HUES6 (cell line): Measurements from ENCODE around the gene FPR3.
"Not testable (repeated sequence)": the region's sequence is repeated elsewhere in the genome, so short reads cannot be mapped to it uniquely, and the experiment has no call there.

Experiments used
- H3K27ac ChIP-seq: 2 replicates; pipeline ENCODE4 v1.7.0; 2013; ENCODE audit warnings: low read depth, mild to moderate bottlenecking, low read length, inconsistent platforms
- H3K27me3 ChIP-seq: 2 replicates; pipeline ENCODE4 v1.6.1; 2013; ENCODE audit warnings: low read length; ENCODE audit not compliant: control insufficient read depth, insufficient read depth
- H3K36me3 ChIP-seq: 2 replicates; pipeline ENCODE4 v1.6.1; 2013; ENCODE audit warnings: low read length; ENCODE audit not compliant: control insufficient read depth, insufficient read depth
- H3K4me1 ChIP-seq: 2 replicates; pipeline ENCODE4 v1.6.1; 2013; ENCODE audit warnings: low read length; ENCODE audit not compliant: control insufficient read depth, insufficient read depth
- H3K4me3 ChIP-seq: 2 replicates; pipeline ENCODE4 v1.5.1; 2013; ENCODE audit warnings: low read depth, low read length
- H3K9ac ChIP-seq: one replicate; pipeline ENCODE4 v1.6.1; 2013; ENCODE audit warnings: mild to moderate bottlenecking, low read length
- H3K9me3 ChIP-seq: 2 replicates; pipeline ENCODE4 v1.6.1; 2013; ENCODE audit warnings: low read depth, low read length; ENCODE audit not compliant: control insufficient read depth, insufficient read depth

The FPR3 gene

DNA sequence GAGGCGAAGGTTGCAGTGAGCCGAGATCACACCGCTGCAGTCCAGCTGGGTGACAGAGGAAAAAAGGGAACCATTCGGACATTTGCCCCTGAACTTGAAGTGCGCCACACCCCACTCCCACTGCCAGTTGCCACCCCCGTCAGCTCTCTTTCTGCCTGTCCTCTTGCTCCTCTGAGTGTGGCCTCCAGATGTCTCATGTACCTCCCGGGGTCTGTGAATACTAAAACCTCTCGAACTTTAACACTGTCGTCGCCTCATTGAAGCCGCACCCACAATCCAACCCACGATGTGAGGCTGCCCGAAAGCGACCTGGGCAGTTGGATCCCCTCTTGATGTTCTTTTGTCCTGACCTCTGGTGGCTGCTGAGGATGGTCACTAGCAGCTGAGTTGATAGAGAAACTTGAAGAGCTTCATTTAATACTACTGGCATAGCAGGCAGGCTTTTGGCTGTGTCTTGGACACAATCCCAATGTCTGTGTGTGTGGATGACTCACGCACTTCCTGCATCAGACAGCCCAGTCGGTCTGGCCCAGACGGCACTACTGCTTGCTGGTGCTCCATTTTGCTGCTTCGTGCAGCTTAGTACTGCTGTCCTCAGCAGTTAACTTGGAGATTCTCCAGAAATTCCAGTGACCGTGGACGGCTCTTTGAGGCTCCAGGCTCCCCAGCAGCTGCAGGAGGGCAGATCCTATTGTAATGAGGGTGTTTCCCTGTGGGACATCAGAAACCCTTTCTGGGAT lies 4.2 kb downstream of the FPR3 start:
- H3K36me3 ChIP-seq = no peaks in the 10 kb centered on the region
- no peaks in the 10 kb centered on the region for H3K4me1 ChIP-seq
- H3K27me3 ChIP-seq = no peaks in the 10 kb centered on the region
- H3K27ac ChIP-seq = no peak overlapping the region
- H3K9ac ChIP-seq = no peak overlapping the region
- peaks cover 29% of the 10 kb centered on the region for H3K9me3 ChIP-seq
- no peak overlapping the region for H3K4me3 ChIP-seq

DNA sequence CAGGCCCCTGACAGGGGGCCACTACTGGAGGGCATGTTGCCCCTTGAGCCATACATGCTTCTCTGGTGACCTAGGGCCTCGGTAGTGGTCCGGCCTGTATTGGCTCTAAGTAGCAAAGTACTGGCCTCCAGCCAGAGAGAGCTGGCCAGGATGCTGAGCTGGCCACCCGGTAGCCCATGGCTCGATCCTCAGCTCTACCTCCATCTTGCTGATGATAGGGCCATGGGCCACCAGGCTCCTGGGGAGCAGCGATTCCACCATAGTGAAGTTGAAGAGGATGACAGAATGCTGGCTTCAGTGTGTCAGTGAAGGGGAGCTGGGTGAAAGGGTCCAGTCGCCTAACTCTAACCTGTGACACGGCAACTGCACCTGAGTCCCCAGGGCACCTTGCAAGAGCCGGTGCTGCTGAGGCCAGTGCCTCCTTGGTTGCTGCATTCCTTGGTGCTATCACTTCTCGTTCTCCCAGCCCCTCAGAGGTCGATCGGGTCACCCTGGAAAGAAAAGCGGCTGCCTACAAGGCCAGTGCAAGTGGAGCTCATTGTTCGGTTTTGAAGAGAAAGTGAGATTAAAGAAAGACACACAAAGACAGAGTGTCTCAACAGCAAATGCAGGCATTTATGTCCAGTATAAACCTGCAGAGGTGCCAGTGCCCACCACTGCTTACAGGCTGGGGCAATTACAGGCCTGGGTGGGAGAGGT lies 5.0 kb downstream of the FPR3 start:
- Histone ChIP-seq H3K4me1 (no peaks in the 10 kb centered on the region), H3K36me3 (no peaks in the 10 kb centered on the region), H3K9ac (no peak overlapping the region), H3K9me3 (peaks cover 29% of the 10 kb centered on the region), H3K4me3 (no peak overlapping the region), H3K27ac (no peak overlapping the region), H3K27me3 (no peaks in the 10 kb centered on the region)

DNA sequence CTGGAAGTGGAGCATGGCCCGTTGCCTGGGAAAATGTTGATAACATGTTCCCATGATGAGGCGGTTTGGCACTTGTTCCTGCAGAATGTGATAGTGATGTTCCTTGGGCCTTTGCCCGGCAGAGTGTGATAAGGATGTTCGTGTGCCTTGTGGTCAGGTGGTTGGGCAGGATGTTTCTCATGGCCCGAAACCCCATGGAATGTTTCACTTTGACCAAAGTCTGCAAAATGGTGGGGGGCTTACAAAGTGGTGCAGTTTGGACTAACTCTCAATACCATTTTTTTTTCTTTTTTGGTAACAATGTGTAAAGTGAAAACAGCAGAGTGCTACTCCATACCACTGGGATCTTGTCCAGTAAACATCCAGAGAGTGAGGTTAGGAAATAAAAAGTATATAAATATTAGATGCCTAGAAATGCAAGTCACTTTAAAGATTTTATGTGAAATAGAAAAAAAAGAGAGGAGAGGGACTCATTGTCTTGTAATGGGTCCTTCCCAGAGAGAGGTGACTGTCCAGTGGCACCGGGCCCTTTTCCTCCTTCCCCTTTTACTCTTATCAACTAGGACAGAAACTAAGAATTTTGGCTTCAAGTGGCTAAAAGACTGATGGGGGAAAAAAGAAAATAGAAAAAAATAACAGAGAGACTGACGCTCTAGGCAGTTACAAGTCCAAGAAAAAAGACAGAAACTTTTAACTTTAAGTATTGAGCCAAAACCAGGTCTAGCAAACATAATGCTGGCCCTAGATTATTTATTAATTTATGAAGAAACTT lies 5.7 kb downstream of the FPR3 start:
- H3K9ac ChIP-seq = no peak overlapping the region
- no peaks in the 10 kb centered on the region for H3K36me3 ChIP-seq
- H3K9me3 ChIP-seq = peaks cover 33% of the 10 kb centered on the region
- H3K27ac ChIP-seq = no peak overlapping the region
- no peaks in the 10 kb centered on the region for H3K27me3 ChIP-seq
- H3K4me1 ChIP-seq = no peaks in the 10 kb centered on the region
- H3K4me3 ChIP-seq = no peak overlapping the region

DNA sequence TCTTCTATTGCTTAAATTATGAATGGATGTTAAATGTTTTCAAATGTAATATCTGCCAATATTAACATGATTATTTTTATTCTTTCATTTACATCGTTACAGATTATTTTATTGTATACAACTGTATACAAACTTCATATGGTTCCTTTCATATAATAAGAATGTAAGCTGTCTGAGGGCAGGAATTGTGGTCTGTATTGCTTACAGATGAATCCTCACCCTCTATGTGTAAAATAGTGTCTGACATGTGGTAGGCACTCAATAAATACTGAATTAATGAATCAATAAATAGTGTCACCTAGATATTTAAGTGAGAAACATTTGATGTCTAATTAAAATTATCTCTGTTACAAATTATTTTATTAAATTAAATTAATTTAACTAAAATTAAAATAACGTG lies 7.8 kb downstream of the FPR3 start:
- H3K27me3 ChIP-seq = no peaks in the 10 kb centered on the region
- no peak overlapping the region for H3K27ac ChIP-seq
- no peaks in the 10 kb centered on the region for H3K36me3 ChIP-seq
- H3K9ac ChIP-seq = no peak overlapping the region
- H3K9me3 ChIP-seq = peaks cover 38% of the 10 kb centered on the region
- no peak overlapping the region for H3K4me3 ChIP-seq
- peaks cover 12% of the 10 kb centered on the region; the same call in 1 of the 2 replicates for H3K4me1 ChIP-seq

DNA sequence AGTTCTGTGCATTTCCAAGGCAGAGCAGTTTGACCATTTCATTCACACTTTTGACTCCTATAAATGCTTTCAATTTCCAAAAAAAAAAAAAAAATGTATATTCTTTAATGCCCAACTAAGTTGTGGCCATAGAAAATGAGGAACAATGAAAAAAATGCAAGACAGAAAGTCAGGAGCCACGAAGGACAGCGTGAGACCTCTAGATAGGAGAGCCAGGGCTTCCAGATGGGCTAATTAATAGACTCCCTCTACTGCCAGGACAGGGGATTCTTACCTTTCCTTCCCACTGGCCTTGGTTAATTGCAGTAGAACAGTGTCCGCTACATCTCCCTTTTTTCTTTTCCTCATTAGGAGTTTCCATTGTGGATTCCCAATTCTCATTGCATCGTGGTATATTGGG lies 8.6 kb downstream of the FPR3 start:
- Histone ChIP-seq H3K27ac (no peak overlapping the region), H3K4me1 (peaks cover 19% of the 10 kb centered on the region; the same call in 1 of the 2 replicates), H3K9me3 (peaks cover 42% of the 10 kb centered on the region), H3K4me3 (no peak overlapping the region), H3K9ac (no peak overlapping the region), H3K36me3 (no peaks in the 10 kb centered on the region), H3K27me3 (no peaks in the 10 kb centered on the region)

DNA sequence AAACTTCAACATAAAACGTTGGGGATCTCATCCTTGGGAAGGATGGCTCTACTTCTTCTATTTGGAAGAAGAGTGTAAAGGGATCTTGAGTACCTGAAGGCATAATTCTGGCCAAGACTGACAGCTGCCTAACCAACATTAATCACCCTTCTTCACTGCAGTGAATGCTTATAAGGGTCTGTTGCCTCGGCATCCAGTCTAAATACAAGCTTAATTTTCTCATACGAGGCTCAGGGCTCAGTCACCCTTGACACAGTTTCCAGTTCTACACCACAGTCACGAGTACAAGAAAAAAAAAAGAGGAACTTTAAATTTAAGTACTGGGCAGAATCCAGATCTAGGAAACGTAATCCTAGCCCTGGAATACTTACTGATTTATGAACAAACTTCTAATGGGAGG lies 9.0 kb downstream of the FPR3 start:
- peaks cover 42% of the 10 kb centered on the region for H3K9me3 ChIP-seq
- H3K4me1 ChIP-seq = peaks cover 19% of the 10 kb centered on the region; the same call in 1 of the 2 replicates
- no peak overlapping the region for H3K4me3 ChIP-seq
- no peak overlapping the region for H3K27ac ChIP-seq
- no peaks in the 10 kb centered on the region for H3K27me3 ChIP-seq
- no peak overlapping the region for H3K9ac ChIP-seq
- no peaks in the 10 kb centered on the region for H3K36me3 ChIP-seq

DNA sequence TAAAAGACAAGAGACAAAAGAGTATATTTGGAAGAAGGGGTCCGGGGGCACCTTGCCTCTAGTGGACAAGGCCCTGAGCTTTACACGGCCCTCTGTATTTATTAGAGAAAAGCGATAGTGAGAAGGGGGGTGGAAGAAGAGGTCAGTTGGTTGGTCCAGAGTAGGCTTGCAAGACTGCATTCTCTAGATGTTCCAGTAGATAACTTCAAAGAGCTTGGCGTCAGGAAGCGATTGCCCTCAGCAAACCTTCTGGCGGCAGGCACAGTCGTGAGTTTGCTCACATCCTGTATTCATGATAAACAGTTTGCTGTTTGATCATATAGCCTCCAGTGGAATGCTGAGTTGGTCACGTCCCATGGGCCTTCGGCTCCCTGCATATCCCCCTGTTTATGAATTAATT lies 9.8 kb downstream of the FPR3 start:
- H3K4me3 ChIP-seq, H3K36me3 ChIP-seq, H3K9ac ChIP-seq, H3K27ac ChIP-seq, H3K27me3 ChIP-seq: not testable (repeated sequence)
- H3K4me1 ChIP-seq = peaks cover 19% of the 10 kb centered on the region; the same call in 1 of the 2 replicates
- H3K9me3 ChIP-seq = peaks cover 41% of the 10 kb centered on the region

DNA sequence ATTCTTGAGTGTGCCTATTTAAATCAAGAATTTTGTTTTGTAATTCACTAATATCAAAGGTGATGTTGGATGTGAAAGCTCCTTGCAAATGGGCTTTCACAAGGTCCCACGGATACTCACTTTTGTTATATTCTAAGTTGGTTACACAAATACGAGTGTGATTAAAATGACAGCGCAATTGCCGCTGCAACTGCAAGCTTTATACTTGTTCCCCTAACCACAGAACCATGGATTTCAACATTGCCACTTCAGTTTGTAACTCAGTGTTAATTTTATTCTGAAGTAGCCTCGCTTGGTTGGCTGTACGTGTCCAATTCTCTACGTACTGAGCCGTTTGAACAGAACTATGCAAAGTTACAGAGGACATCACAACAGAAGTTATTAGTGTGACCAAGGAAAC lies 10.4 kb downstream of the FPR3 start:
- H3K9ac ChIP-seq, H3K36me3 ChIP-seq, H3K27ac ChIP-seq, H3K4me3 ChIP-seq, H3K27me3 ChIP-seq: not testable (repeated sequence)
- Histone ChIP-seq H3K9me3 (peaks cover 38% of the 10 kb centered on the region), H3K4me1 (peaks cover 19% of the 10 kb centered on the region; the same call in 1 of the 2 replicates)

DNA sequence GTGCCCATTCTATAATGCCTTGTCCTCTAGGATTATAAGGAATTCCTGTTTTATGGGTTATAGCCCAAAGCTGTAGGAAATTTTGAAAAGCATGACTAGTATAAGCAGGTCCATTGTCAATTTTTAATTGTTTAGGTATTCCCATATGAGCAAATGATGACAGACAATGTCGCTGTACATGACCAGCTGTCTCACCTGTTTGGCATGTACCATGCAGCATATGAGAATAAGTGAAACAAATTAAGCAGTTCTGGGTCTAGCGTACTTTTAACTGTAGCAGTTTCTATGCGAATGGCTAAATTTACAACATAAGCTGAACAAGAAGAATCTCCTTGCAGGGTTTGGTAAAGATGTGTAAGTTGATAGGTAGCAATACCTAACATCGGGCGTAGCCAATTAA lies 11.6 kb downstream of the FPR3 start:
- not testable (repeated sequence) for H3K36me3 ChIP-seq, H3K4me3 ChIP-seq, H3K27me3 ChIP-seq
- H3K4me1 ChIP-seq = peaks cover 19% of the 10 kb centered on the region; the same call in 1 of the 2 replicates
- H3K9ac ChIP-seq = peak overlapping the region; percentile 56
- peaks cover 41% of the 10 kb centered on the region for H3K9me3 ChIP-seq
- H3K27ac ChIP-seq = peak overlapping the region; percentile 78; the same call in 1 of the 2 replicates

DNA sequence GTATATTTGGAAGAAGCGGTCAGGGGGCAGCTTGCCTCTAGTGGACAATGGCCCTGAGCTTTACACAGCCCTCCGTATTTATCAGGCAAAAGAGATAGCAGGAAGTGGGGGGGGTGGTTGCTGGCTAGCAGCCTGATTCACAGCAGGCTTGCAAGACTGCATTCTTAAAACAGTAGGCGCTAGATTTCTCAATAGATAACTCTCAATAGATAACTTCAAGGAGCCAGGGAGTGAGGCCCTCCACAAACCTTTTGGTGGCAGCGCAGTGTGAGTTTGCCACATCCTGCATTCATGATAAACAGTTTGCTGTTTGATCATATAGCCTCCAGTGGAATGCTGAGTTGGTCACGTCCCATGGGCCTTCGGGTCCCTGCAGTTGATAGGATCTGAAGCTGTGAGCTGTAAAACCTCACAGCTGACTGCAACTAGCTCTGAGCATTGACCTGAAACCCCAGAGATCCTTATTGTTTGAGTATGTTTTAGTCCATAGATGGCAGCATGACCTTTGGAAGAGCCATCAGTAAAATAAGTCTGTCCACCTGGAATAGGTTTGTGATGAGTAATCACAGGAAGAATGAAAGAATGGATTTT lies 12.2 kb downstream of the FPR3 start:
- H3K9me3 ChIP-seq = peaks cover 41% of the 10 kb centered on the region
- no peaks in the 10 kb centered on the region for H3K36me3 ChIP-seq
- peak overlapping the region; percentile 17; the same call in 1 of the 2 replicates for H3K4me3 ChIP-seq
- H3K4me1 ChIP-seq = peaks cover 19% of the 10 kb centered on the region; the same call in 1 of the 2 replicates
- H3K9ac ChIP-seq = peak overlapping the region; percentile 56
- no peaks in the 10 kb centered on the region for H3K27me3 ChIP-seq
- H3K27ac ChIP-seq = peak overlapping the region; percentile 95; the same call in 1 of the 2 replicates
